Gastroesophageal sphincter (tissue), 4 donors: ENCODE measurements around the gene SNHG17. TPM values are rescaled to one million over a fixed set of nuclear protein-coding genes. Genes with fewer than 3 reads are reported as not detected.
"Not testable (repeated sequence)": the region's sequence is repeated elsewhere in the genome, so short reads cannot be mapped to it uniquely, and the experiment has no call there.

Source experiments
- ATAC-seq: fragments of 150-250 bp; one replicate; pipeline ENCODE4 v1.9.1; 2016; ENCODE audit warnings: mild to moderate bottlenecking, moderate library complexity
- H3K27ac ChIP-seq, 4 donors: fragments of 200-600 bp; sonication (generic) in 3 of 4; 1 replicate in 3 of 4; 2 replicates in 1 of 4; pipeline ENCODE4 v1.5.1; 2016 to 2019
- H3K27me3 ChIP-seq: fragments of 200-600 bp; sonication (generic); one replicate; pipeline ENCODE4 v1.5.1; 2019
- H3K36me3 ChIP-seq, 2 donors: fragments of 200-600 bp; sonication (generic); one replicate each; pipeline ENCODE4 v1.5.1; 2019; ENCODE audit warnings: control low read depth in 1 of 2
- H3K4me1 ChIP-seq, 3 donors: fragments of 200-600 bp; sonication (generic); 1 replicate in 2 of 3; 2 replicates in 1 of 3; pipeline ENCODE4 v1.5.1; 2016 to 2019; ENCODE audit warnings: control low read depth in 2 of 3
- H3K4me3 ChIP-seq, 2 donors: fragments of 200-600 bp; sonication (generic); one replicate each; pipeline ENCODE4 v1.5.1; 2019; ENCODE audit warnings: mild to moderate bottlenecking in 1 of 2, moderate library complexity in 1 of 2
- H3K9me3 ChIP-seq, 3 donors: fragments of 200-600 bp; sonication (generic); one replicate each; pipeline ENCODE4 v1.5.1; 2017 to 2019; ENCODE audit warnings: control low read depth in 2 of 3
- EP300 ChIP-seq: sonication (generic); formaldehyde crosslinking; IDR thresholded peaks from one replicate; pipeline ENCODE4 v1.6.1; 2017; ENCODE audit warnings: antibody characterized with exemption, mild to moderate bottlenecking
- POLR2A ChIP-seq, 2 donors: fragments of 450-650 bp; IDR thresholded peaks; one replicate each; pipeline ENCODE4 v1.6.1; 2017; ENCODE audit warnings: antibody characterized with exemption in 2 of 2, mild to moderate bottlenecking in 2 of 2, moderate library complexity in 1 of 2
- POLR2AphosphoS5 ChIP-seq: sonication (generic); formaldehyde crosslinking; IDR thresholded peaks from one replicate; pipeline ENCODE4 v1.6.1; 2017; ENCODE audit warnings: antibody characterized with exemption
- WGBS, 2 donors: methylation state at CpG; one replicate each; pipeline ENCODE4 v1.1.5; 2018; ENCODE audit warnings: low coverage in 1 of 2; 5-methylcytosine and 5-hydroxymethylcytosine counted together
- total RNA-seq, 4 donors: library from RNA; depleted of rRNA; stranded (reverse); fragments of >200 nt; gene quantifications; one replicate each; pipeline ENCODE4 v1.1.0, GENCODE V29; 2016
- TF ChIP-seq, protein P1 (sequence below), 4 experiments: fragments of 200-600 bp in 2 of 4; fragments of 450-650 bp in 2 of 4; sonication (generic) in 1 of 4; IDR thresholded peaks; one replicate each; pipeline ENCODE4 v1.5.1; 2017 to 2019; ENCODE audit warnings: antibody characterized with exemption in 4 of 4, mild to moderate bottlenecking in 2 of 4, moderate library complexity in 2 of 4

The SNHG17 gene
- total RNA-seq, 4 donors from 2014 or later, result 6.7 to 26.5 (median 11.1) TPM

DNA sequence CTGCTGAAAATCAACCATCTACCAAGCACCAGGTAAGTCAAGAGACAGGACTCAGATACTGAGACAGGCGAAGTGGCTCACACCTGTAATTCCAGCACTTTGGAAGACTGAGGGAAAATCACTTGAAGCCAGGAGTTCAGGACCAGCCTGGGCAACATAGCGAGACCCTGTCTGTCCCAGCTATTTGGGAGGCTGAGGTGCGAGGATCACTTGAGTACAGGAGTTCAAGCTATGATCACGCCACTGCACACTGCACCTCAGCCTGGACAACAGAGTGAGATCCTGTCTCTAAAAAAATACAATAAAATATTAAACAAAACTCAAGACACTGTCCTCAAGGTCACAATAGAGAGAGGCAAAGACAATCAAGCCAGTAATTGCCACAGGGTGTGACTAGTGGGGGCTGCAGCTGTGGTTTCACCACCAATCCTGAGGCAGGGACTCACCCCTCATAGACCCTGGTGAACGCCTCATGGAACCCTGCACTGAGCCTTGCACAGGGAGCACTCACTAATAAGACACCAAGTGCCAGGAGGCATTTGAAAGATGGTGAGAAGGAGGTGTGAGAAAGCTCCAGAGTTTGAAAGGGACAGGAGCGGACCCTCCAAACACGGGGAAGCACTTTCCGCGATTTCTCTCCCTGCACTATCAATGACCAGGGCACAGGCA lies 1.7 kb downstream of the SNHG17 start:
- peaks cover 0 to 55% of the 10 kb centered on the region in 2 donors for H3K36me3 ChIP-seq
- no peak for TF ChIP-seq POLR2A (IDR thresholded peaks at IDR 0.05)
- TF ChIP-seq, protein P1, sequence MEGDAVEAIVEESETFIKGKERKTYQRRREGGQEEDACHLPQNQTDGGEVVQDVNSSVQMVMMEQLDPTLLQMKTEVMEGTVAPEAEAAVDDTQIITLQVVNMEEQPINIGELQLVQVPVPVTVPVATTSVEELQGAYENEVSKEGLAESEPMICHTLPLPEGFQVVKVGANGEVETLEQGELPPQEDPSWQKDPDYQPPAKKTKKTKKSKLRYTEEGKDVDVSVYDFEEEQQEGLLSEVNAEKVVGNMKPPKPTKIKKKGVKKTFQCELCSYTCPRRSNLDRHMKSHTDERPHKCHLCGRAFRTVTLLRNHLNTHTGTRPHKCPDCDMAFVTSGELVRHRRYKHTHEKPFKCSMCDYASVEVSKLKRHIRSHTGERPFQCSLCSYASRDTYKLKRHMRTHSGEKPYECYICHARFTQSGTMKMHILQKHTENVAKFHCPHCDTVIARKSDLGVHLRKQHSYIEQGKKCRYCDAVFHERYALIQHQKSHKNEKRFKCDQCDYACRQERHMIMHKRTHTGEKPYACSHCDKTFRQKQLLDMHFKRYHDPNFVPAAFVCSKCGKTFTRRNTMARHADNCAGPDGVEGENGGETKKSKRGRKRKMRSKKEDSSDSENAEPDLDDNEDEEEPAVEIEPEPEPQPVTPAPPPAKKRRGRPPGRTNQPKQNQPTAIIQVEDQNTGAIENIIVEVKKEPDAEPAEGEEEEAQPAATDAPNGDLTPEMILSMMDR (IDR thresholded peaks at IDR 0.05), result no peak
- TF ChIP-seq POLR2AphosphoS5, result no peak
- no peak for TF ChIP-seq EP300
- peak overlapping the region in 1 of 2 donors; percentile 72 for H3K4me3 ChIP-seq
- H3K4me1 ChIP-seq, result peaks cover 0 to 37% (median 9%) of the 10 kb centered on the region in 3 donors
- no peaks in the 10 kb centered on the region for H3K27me3 ChIP-seq
- WGBS, 2 donors, result 89 to 100% methylated on average over 3 of the region's 9 CpGs
- no peak for ATAC-seq
- H3K9me3 ChIP-seq, result peaks cover 0 to 11% (median 0%) of the 10 kb centered on the region in 3 donors
- H3K27ac ChIP-seq, result peak overlapping the region in 1 of 4 donors; percentile 88

DNA sequence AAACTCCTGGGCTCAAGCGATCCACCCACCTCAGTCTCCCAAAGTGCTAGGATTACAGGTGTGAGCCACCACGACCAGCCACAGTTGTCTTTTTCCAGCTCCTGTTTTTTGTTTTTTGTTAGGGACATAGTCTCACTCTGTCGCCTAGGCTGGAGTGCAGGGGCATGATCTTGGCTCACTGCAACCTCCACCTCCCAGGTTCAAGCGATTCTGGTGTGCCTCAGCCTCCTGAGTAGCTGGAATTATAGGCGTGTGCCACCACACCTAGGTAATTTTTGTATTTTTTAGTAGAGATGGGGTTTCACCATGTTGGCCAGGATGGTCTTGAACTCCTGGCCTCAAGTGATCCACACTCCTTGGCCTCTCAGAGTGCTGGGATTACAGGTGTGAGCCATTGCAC lies 2.3 kb downstream of the SNHG17 start:
- 83 to 89% methylated on average over 3 to 5 of the region's 5 CpGs for WGBS, 2 donors
- Histone ChIP-seq H3K4me1 (peaks cover 0 to 37% (median 9%) of the 10 kb centered on the region in 3 donors), H3K9me3 (peaks cover 0 to 11% (median 0%) of the 10 kb centered on the region in 3 donors), H3K36me3 (peaks cover 0 to 61% of the 10 kb centered on the region in 2 donors)
- H3K4me3 ChIP-seq, ATAC-seq, H3K27ac ChIP-seq, H3K27me3 ChIP-seq: not testable (repeated sequence)

DNA sequence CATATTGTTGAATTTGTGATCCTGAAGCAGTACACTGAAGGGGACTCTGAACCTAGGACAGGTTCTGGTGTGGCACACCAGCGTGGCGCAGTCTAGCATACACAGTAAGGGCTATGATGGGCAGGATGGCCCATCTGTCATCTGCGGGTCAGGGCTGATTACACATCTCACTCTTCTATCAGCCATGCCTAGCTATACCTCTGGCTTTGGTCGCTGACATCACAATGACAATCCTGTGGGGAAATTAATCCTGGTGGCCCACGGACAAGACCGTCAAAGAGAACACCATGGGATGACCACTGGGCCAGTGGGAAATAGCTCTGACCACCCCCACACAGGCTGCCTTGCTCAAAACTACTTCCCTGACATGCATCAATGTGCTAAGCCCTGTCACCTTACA lies 2.8 kb downstream of the SNHG17 start:
- H3K27me3 ChIP-seq, result no peaks in the 10 kb centered on the region
- H3K4me3 ChIP-seq, result no peak overlapping the region
- H3K4me1 ChIP-seq, result peaks cover 0 to 37% (median 9%) of the 10 kb centered on the region in 3 donors
- H3K36me3 ChIP-seq, result peaks cover 0 to 66% of the 10 kb centered on the region in 2 donors
- ATAC-seq, result no peak
- H3K9me3 ChIP-seq, result peaks cover 0 to 11% (median 0%) of the 10 kb centered on the region in 3 donors
- no peak overlapping the region for H3K27ac ChIP-seq
- WGBS, 2 donors, result 90% methylated on average over 2 of the region's 6 CpGs; no CpG with 5 or more reads in 1 of the 2 donors
- no peak for TF ChIP-seq EP300
- no peak for TF ChIP-seq POLR2A (IDR thresholded peaks at IDR 0.05)
- TF ChIP-seq, protein P1 (IDR thresholded peaks at IDR 0.05), result no peak
- TF ChIP-seq POLR2AphosphoS5, result no peak

DNA sequence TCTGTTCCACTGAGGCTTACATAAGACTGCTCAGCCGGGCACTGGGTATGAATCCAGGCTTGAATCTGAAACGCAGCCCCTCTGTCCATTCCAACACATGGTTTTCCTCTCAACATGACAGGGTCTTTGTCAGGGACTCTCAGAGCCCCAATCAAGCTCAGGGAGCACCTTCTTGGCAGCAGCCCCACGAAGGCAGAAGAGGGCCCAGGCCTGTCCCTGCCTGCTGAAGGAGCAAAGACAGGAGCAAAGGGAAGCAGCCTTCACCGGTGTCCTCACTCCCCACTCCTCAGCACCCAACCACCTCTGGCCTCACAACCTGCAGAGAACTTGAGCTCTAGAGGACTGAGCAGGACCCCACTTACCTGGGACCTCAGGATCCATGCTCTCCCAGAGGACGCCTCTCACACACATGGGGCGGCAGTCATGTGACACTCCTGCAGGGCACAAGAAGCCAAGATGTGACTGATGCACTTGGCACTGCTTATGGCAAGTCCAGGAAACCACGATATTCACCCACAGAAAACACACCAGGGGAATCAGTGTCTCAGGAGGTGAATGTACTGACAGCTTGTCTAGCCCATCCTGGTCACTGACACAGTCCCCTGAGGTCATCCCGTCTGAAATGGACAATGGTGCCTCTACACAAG lies 4.3 kb downstream of the SNHG17 start:
- Histone ChIP-seq H3K9me3 (peaks cover 0 to 11% (median 0%) of the 10 kb centered on the region in 3 donors), H3K27me3 (no peaks in the 10 kb centered on the region), H3K36me3 (peaks cover 0 to 81% of the 10 kb centered on the region in 2 donors), H3K27ac (no peak overlapping the region), H3K4me3 (no peak overlapping the region), H3K4me1 (peaks cover 0 to 37% (median 9%) of the 10 kb centered on the region in 3 donors)
- WGBS, 2 donors, result 49 to 70% methylated on average over 2 to 6 of the region's 8 CpGs
- TF ChIP-seq EP300 (no peak), POLR2AphosphoS5 (no peak), POLR2A (IDR thresholded peaks at IDR 0.05) (no peak)
- TF ChIP-seq, protein P1 (IDR thresholded peaks at IDR 0.05), result no peak
- no peak for ATAC-seq

DNA sequence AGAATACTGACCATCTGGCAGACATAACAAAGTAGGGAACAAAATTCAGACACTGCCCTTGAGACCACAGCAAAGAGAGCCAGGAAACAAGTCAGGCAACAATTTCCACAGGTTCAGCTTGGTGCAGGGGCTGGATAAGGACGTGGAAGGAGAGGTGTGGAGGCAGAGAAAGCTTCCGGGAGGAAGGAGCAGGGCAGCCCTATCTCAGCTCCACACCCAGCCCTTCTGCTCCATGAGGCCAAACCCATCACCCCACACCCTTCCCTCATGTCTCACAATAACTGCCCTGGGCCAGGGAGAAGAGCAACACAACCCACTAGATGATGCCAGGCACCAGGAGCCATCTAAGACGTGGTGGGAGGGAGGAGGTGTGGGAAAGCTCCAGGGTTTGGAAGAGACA lies 5.8 kb downstream of the SNHG17 start:
- ATAC-seq, result no peak
- Histone ChIP-seq H3K9me3 (peaks cover 0 to 11% (median 0%) of the 10 kb centered on the region in 3 donors), H3K27ac (no peak overlapping the region), H3K27me3 (no peaks in the 10 kb centered on the region), H3K4me3 (no peak overlapping the region), H3K4me1 (peaks cover 0 to 30% (median 9%) of the 10 kb centered on the region in 3 donors), H3K36me3 (peaks cover 0 to 96% of the 10 kb centered on the region in 2 donors)
- 79% methylated on average over 2 of the region's 3 CpGs for WGBS, 2 donors
- TF ChIP-seq, protein P1 (IDR thresholded peaks at IDR 0.05), result no peak
- TF ChIP-seq EP300 (no peak), POLR2A (IDR thresholded peaks at IDR 0.05) (no peak)
